T-helper 2 cell treated with Interferon-gamma antibody and Interleukin-4, amounts not matched to agents 5 μg/mL and 100 μg/mL, for 36 hours (primary cell): ENCODE data around the gene ANK3.

Source experiments
- DNase-seq: peaks from one replicate; pipeline ENCODE4 v3.0.0; 2021; ENCODE audit warnings: low spot score
- H3K27ac Mint-ChIP-seq: one replicate; pipeline ENCODE4 v1.8.0; 2021; ENCODE audit warnings: mild to moderate bottlenecking, mixed read lengths
- H3K27me3 Mint-ChIP-seq: one replicate; pipeline ENCODE4 v1.8.0; 2021; ENCODE audit warnings: low read depth, mixed read lengths
- H3K36me3 Mint-ChIP-seq: one replicate; pipeline ENCODE4 v1.8.0; 2021; ENCODE audit warnings: low read depth, mixed read lengths
- H3K4me1 Mint-ChIP-seq: one replicate; pipeline ENCODE4 v1.8.0; 2021; ENCODE audit warnings: low read depth, mixed read lengths
- H3K4me3 Mint-ChIP-seq: one replicate; pipeline ENCODE4 v1.8.0; 2022; ENCODE audit warnings: mild to moderate bottlenecking, moderate library complexity, mixed read lengths
- H3K9me3 Mint-ChIP-seq: one replicate; pipeline ENCODE4 v1.8.0; 2021; ENCODE audit warnings: mixed read lengths

ANK3 gene

DNA sequence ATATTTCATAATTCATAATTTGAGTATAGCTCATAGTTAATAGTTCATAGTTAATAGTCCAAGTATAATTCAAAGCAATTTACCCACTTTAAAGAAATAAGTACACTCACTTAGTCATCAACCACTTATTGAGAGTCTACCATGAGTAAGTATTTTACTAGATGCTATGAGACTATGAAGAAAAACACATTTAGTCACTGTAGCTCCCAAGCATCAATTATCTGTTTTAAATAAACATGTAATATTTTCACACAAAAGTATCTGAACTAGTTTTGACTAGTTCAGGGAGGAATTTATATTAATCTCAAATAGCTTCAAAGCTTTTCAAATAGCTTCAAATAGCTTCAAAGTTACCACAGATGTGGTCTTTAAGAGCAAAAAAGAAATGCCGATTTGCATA lies 119.2 kb downstream of the ANK3 start:
- H3K27me3 Mint-ChIP-seq = no peaks in the 10 kb centered on the region
- no peaks in the 10 kb centered on the region for H3K9me3 Mint-ChIP-seq
- H3K27ac Mint-ChIP-seq = no peak overlapping the region
- H3K4me1 Mint-ChIP-seq = peaks cover 6% of the 10 kb centered on the region
- no peak for DNase-seq
- no peak overlapping the region for H3K4me3 Mint-ChIP-seq
- H3K36me3 Mint-ChIP-seq = no peaks in the 10 kb centered on the region

- Mint-ChIP-seq H3K27ac (no peak overlapping the region), H3K27me3 (no peaks in the 10 kb centered on the region)
Measured at GRCh38 chr10:60267802-60268201, 121.9 kb downstream of the ANK3 start.

DNA sequence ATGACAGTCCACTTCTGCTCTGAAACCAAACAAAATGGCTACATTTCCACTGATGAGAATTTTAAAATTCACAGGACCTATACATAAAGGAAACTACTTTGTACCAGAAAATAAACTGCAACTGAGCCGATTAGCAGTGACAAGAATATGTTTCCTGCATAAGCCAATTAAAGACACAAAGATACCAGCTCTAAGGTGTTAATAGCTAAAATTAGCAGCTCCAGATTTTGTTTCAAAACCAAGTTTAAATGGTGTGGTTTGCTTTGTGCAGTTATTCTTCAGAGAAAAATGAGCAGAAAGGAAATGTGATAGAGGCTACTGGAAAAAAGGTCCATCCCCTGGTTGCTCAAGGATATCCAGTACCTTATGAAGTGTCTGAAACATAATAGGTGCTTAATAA lies 123.2 kb downstream of the ANK3 start:
- DNase-seq = no peak
- peaks cover 1% of the 10 kb centered on the region for H3K36me3 Mint-ChIP-seq
- H3K9me3 Mint-ChIP-seq = no peaks in the 10 kb centered on the region
- no peaks in the 10 kb centered on the region for H3K27me3 Mint-ChIP-seq
- peaks cover 4% of the 10 kb centered on the region for H3K4me1 Mint-ChIP-seq
- no peak overlapping the region for H3K4me3 Mint-ChIP-seq
- H3K27ac Mint-ChIP-seq = no peak overlapping the region

More at GRCh38 chr10:60267802-60268201, 121.9 kb downstream of the ANK3 start:
- Mint-ChIP-seq H3K4me3 (no peak overlapping the region), H3K36me3 (peaks cover 1% of the 10 kb centered on the region), H3K4me1 (peaks cover 6% of the 10 kb centered on the region), H3K9me3 (no peaks in the 10 kb centered on the region)
- no peak for DNase-seq

DNA sequence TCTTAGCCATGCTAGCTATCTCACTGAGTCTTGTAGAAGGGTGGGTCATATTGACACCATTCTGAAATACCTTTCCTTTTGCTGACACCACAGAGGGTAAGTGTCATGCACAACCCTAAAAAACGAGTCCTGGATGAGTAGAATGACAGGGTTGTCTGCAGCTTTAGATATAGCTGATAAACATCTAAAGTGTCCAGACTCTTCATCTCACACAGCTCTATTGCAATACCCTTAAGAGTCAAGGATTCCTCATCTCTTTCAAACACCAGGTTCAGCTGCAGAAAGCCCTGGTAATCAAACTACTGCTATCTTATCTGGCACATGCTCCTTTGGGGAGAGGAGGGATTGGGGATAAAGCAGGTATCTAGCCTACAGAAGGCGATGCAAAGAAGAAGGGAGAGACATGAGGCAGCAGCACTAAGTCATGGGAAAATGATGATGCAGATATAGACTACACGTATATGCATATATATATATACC lies 127.0 kb downstream of the ANK3 start:
- peaks cover 7% of the 10 kb centered on the region for H3K36me3 Mint-ChIP-seq
- peaks cover 9% of the 10 kb centered on the region for H3K9me3 Mint-ChIP-seq
- peaks cover 29% of the 10 kb centered on the region for H3K4me1 Mint-ChIP-seq
- no peak for DNase-seq
- no peaks in the 10 kb centered on the region for H3K27me3 Mint-ChIP-seq
- no peak overlapping the region for H3K4me3 Mint-ChIP-seq
- no peak overlapping the region for H3K27ac Mint-ChIP-seq

DNA sequence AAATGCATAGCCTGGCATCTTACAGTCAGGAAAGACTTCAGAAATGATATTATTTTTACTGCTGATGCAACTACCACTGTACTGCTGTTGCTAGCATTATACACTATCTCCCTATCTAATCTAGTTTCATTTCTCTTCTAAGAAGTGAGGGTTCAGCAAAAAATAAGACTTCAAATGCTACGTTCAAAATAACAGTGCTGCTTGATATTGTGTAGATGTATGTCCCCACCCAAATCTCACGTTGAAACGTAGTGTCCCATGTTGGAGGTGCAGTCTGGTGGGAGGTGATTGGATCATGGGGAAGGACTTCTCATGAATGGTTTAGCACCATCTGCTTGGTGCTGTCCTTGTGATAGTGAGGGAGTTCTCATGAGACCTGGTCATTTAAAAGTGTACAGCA lies 129.4 kb downstream of the ANK3 start:
- no peak for DNase-seq
- H3K27ac Mint-ChIP-seq = peak overlapping the region; percentile 71
- H3K4me1 Mint-ChIP-seq = peaks cover 29% of the 10 kb centered on the region
- H3K27me3 Mint-ChIP-seq = no peaks in the 10 kb centered on the region
- peaks cover 9% of the 10 kb centered on the region for H3K9me3 Mint-ChIP-seq
- H3K36me3 Mint-ChIP-seq = peaks cover 7% of the 10 kb centered on the region
- peak overlapping the region; percentile 43 for H3K4me3 Mint-ChIP-seq

DNA sequence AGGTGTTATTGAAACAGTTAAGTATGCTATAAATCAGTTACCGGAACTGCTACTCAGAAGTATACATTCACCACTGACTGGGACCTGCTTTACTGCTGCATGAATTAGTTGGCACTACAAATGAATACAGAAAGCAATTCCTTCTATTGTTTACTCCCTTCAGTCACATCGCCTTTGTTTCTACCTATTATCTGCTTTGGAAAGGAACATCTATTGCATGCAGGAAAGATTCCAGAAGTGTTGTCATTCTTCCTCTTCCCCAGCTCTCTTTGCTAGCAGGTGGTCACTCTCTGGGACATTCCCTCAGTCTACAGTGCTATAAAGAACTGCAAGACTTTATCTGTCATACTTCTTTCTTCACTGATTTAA lies 131.3 kb downstream of the ANK3 start:
- Mint-ChIP-seq H3K4me3 (no peak overlapping the region), H3K4me1 (peaks cover 32% of the 10 kb centered on the region), H3K9me3 (peaks cover 9% of the 10 kb centered on the region), H3K27ac (no peak overlapping the region), H3K36me3 (peaks cover 7% of the 10 kb centered on the region), H3K27me3 (no peaks in the 10 kb centered on the region)
- DNase-seq = no peak

DNA sequence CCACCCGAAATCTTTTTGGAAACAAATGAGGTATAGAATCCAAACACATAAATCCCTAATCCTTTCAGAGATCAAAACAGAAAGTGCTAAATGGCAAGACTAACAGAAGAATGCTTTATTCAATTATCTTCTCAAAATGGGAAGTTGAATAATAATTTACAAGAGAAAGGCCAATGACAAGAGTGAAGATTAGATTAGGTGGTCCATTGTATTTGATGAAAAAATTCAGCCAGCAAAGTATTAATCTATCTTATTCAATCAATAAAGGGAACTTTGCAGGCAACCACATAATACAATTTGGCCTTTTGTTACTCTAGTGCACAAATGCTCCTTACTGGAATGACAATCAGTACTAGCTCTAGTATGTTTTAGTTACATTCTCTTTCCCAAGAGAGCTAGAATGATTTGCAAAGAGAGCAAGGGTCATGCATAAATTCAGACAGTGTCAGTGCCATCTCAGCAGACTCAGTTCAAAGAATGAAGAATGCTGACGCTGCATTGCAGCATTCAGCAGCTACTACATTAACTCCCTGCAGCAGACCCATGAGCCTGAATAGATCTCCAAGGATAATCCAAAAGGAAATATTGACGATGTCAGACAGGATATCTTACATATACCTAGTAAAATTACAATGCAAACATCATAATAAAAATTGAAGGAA lies 131.8 kb downstream of the ANK3 start:
- H3K36me3 Mint-ChIP-seq = peaks cover 6% of the 10 kb centered on the region
- no peak overlapping the region for H3K4me3 Mint-ChIP-seq
- peaks cover 32% of the 10 kb centered on the region for H3K4me1 Mint-ChIP-seq
- H3K9me3 Mint-ChIP-seq = peaks cover 9% of the 10 kb centered on the region
- no peak for DNase-seq
- H3K27ac Mint-ChIP-seq = no peak overlapping the region
- no peaks in the 10 kb centered on the region for H3K27me3 Mint-ChIP-seq

- no peak overlapping the region for H3K27ac Mint-ChIP-seq
- peaks cover 14% of the 10 kb centered on the region for H3K4me1 Mint-ChIP-seq
- no peak overlapping the region for H3K4me3 Mint-ChIP-seq
- no peaks in the 10 kb centered on the region for H3K27me3 Mint-ChIP-seq
- H3K36me3 Mint-ChIP-seq = no peaks in the 10 kb centered on the region
- no peaks in the 10 kb centered on the region for H3K9me3 Mint-ChIP-seq
- DNase-seq = no peak
Measured at GRCh38 chr10:60254776-60255175, 134.9 kb downstream of the ANK3 start.

DNA sequence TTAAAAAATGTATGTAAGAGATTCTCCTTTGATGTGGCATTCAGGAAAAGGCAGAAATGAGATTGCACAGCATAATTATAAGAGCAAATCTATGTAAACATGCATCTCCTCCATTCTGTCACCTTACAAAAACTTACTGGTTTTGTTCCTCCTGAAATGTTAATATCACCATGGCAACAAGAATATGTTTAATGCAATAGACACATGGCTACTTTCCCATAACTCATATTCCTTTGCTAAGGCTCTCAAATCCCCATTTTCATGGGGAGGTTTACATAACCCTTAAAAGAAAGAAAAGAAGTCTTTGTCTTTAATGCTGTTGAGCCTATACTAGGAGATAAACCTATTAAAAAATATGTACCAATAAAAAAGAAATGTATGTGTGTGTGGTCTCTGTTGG lies 136.2 kb downstream of the ANK3 start:
- H3K27me3 Mint-ChIP-seq = no peaks in the 10 kb centered on the region
- H3K27ac Mint-ChIP-seq = no peak overlapping the region
- H3K36me3 Mint-ChIP-seq = no peaks in the 10 kb centered on the region
- H3K9me3 Mint-ChIP-seq = no peaks in the 10 kb centered on the region
- H3K4me3 Mint-ChIP-seq = no peak overlapping the region
- peaks cover 3% of the 10 kb centered on the region for H3K4me1 Mint-ChIP-seq
- no peak for DNase-seq

DNA sequence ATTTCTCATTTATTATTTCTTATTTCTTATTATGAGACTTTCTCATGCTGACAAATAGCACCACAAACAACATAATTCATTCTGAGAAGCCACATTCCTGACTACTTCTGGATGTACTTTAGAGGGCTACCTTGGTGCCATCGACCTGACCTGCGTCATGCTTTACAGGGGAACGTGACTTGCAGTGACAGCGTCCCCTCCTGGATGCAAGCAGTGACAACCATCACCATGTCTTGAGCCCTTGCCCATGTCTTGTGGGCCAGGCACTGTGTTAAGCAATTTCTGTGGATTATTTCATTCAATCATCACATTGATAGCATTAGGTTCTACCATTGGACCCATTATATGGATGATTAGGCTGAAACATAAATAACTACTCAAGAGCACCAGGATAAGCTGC lies 137.0 kb downstream of the ANK3 start:
- H3K4me1 Mint-ChIP-seq = peaks cover 3% of the 10 kb centered on the region
- no peaks in the 10 kb centered on the region for H3K27me3 Mint-ChIP-seq
- H3K27ac Mint-ChIP-seq = no peak overlapping the region
- no peaks in the 10 kb centered on the region for H3K36me3 Mint-ChIP-seq
- no peak for DNase-seq
- no peak overlapping the region for H3K4me3 Mint-ChIP-seq
- H3K9me3 Mint-ChIP-seq = no peaks in the 10 kb centered on the region

- Mint-ChIP-seq H3K9me3 (no peaks in the 10 kb centered on the region), H3K27ac (no peak overlapping the region), H3K4me1 (no peaks in the 10 kb centered on the region), H3K27me3 (no peaks in the 10 kb centered on the region), H3K4me3 (no peak overlapping the region), H3K36me3 (no peaks in the 10 kb centered on the region)
- no peak for DNase-seq
Measured at GRCh38 chr10:60246382-60246781, 143.3 kb downstream of the ANK3 start.

DNA sequence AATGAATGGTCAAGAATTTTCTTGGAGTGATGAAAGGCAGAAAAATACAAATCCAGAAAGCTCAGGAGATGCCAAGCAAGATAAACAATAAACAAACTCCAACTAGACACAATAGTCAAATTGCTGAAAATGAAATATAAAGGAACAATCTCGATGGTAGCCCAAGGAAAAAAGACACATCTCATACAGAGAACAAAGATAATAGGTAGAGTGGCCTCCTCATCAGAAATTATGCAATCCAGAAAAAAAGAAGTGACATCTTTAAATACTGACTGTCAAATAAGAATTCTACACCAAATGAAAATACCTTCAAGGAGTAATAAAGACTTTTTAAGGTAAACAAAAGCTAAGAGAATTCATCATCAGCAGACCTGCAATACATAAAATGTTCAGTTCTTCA lies 150.4 kb downstream of the ANK3 start:
- H3K36me3 Mint-ChIP-seq = no peaks in the 10 kb centered on the region
- no peaks in the 10 kb centered on the region for H3K27me3 Mint-ChIP-seq
- H3K9me3 Mint-ChIP-seq = no peaks in the 10 kb centered on the region
- H3K4me3 Mint-ChIP-seq = no peak overlapping the region
- DNase-seq = no peak
- peaks cover 32% of the 10 kb centered on the region for H3K4me1 Mint-ChIP-seq
- H3K27ac Mint-ChIP-seq = no peak overlapping the region

DNA sequence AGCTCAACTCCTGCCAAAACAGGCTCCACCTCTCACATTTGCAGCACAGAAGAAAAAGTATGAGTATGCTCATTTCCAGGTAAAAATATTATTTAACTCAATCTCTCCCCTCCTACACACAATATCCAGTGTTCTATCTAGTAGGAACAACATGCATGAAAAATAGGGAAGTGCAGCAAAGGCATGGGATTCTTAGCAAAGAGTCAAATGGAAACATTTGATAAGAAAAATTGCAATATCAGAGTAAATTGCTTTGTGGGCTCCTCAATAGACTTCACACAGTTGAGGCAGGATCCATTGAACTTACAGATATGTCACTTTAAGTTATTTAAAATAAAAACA lies 150.9 kb downstream of the ANK3 start:
- Mint-ChIP-seq H3K9me3 (no peaks in the 10 kb centered on the region), H3K27ac (peak overlapping the region; percentile 74), H3K4me3 (peak overlapping the region; percentile 77), H3K4me1 (peaks cover 33% of the 10 kb centered on the region), H3K36me3 (no peaks in the 10 kb centered on the region), H3K27me3 (no peaks in the 10 kb centered on the region)
- no peak for DNase-seq

GRCh38 chr10:60237977-60238758 lies 151.5 kb downstream of the ANK3 start:
- H3K4me1 Mint-ChIP-seq = peaks cover 34% of the 10 kb centered on the region
- H3K9me3 Mint-ChIP-seq = no peaks in the 10 kb centered on the region
- H3K4me3 Mint-ChIP-seq = peak overlapping the region; percentile 77
- no peaks in the 10 kb centered on the region for H3K36me3 Mint-ChIP-seq
- DNase-seq = peak; percentile 51
- H3K27ac Mint-ChIP-seq = peak overlapping the region; percentile 74
- no peaks in the 10 kb centered on the region for H3K27me3 Mint-ChIP-seq
